ENCODE results near the gene TAF9B.
"Not testable (repeated sequence)": the region's sequence is repeated elsewhere in the genome, so short reads cannot be mapped to it uniquely, and the experiment has no call there.

Gene TAF9B

GRCh38 chrX:78111140-78111931, 28.1 kb downstream of the TAF9B start:
- no peak for DNase-seq

GRCh38 chrX:78109458-78109857, 30.0 kb downstream of the TAF9B start:
- DNase-seq, result no peak

- DNase-seq, result no peak
Observed at GRCh38 chrX:78106651-78106986, 32.8 kb downstream of the TAF9B start.

- DNase-seq, result no peak
Observed at GRCh38 chrX:78105944-78106650, 33.4 kb downstream of the TAF9B start.

- peak; percentile 65 to 74 for DNase-seq
Observed at GRCh38 chrX:78104447-78105176, 34.8 kb downstream of the TAF9B start.

- DNase-seq, result peak; percentile 95 to 97
Observed at GRCh38 chrX:78103623-78104446, 35.6 kb downstream of the TAF9B start, which contains the start of gene PGK1. PGK1 (plus strand) TSS chrX:78104248; CDS start chrX:78104341, 93 bp downstream.

- no peak for DNase-seq
Observed at GRCh38 chrX:78103001-78103622, 36.3 kb downstream of the TAF9B start.

GRCh38 chrX:78102091-78102490, 37.4 kb downstream of the TAF9B start:
- no peak for DNase-seq

GRCh38 chrX:78098108-78098507, 41.3 kb downstream of the TAF9B start:
- no peak for DNase-seq

GRCh38 chrX:78092296-78092695, 47.2 kb downstream of the TAF9B start:
- no peak for DNase-seq

- not testable (repeated sequence) for DNase-seq
Observed at GRCh38 chrX:78081413-78081812, 58.0 kb downstream of the TAF9B start.
